NCI-H82 (cell line): ENCODE measurements around the gene KRTAP5-5.
"Not testable (repeated sequence)": the region's sequence is repeated elsewhere in the genome, so short reads cannot be mapped to it uniquely, and the experiment has no call there.

Source experiments
- DNase-seq: peaks from one replicate; lab custom pipeline; 2025; lab: John Stamatoyannopoulos, UW

Gene KRTAP5-5

GRCh38 chr11:1656670-1657069 lies 27.1 kb downstream of the KRTAP5-5 start:
- DNase-seq = no peak

- DNase-seq = no peak
These were observed 29.9 kb downstream of the KRTAP5-5 start for GRCh38 chr11:1659506-1659905.

GRCh38 chr11:1660111-1660867 lies 30.7 kb downstream of the KRTAP5-5 start:
- no peak for DNase-seq

DNA sequence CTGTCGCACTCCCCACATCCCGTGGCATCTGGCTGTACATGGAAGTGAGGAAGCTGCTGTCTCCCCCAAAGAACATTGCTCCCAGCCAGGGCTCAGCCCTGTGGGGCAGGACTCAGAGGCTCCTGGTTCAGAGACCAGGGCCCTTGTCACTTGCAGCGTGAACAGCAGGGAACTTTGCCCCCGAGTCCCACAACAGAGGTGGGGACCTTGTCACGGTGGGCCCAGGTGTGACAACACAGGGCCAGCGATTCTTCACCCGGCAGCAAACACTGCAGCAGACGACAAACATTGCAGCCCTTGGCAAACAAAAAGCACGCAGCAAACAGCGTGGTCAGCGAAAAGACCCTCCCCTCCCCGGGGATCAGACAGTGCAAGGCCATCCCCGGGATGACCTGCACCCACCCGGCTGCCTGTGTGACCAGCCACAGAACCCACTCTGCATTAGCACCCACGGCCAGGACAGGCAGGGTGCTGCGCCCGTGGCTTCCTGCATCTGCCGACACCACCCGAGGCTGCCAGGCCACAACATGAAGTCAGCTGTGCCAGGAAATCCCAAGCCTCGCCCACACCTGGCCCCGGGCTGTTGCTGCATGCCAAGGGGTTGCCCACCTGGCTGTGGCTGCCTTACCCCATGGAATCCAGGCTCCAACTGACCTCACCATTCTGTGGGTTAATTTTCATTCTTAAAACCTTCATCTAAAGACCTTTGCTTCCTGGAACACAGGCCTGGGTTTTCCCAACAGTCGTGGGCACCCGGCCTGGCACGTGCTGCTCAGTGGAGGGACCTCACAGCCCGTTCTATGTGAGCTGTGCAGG lies 32.1 kb downstream of the KRTAP5-5 start:
- DNase-seq = not testable (repeated sequence)

GRCh38 chr11:1662699-1663283 lies 33.2 kb downstream of the KRTAP5-5 start:
- not testable (repeated sequence) for DNase-seq

GRCh38 chr11:1665313-1665712 lies 35.7 kb downstream of the KRTAP5-5 start:
- no peak for DNase-seq

GRCh38 chr11:1667121-1667850 lies 37.7 kb downstream of the KRTAP5-5 start:
- no peak for DNase-seq

DNA sequence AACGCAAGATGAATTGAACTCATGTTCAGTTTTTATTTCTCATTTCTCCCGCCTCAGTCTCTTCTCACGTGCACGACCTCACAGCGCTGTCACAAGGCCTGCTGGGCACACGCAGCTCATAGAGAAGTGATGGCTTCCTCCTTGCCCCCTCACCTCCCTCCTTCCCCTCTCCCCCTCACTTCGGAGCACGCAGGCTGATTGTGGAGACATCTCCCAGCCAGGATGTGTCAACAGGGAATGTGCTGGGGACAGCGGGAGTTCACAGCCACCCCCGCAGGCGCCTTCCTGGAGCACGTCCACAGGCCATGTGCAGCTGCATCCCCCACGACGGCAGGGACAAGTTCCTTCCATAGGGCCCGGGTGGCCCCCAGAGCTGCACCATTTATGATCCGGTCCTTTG lies 38.3 kb downstream of the KRTAP5-5 start:
- DNase-seq = no peak

DNA sequence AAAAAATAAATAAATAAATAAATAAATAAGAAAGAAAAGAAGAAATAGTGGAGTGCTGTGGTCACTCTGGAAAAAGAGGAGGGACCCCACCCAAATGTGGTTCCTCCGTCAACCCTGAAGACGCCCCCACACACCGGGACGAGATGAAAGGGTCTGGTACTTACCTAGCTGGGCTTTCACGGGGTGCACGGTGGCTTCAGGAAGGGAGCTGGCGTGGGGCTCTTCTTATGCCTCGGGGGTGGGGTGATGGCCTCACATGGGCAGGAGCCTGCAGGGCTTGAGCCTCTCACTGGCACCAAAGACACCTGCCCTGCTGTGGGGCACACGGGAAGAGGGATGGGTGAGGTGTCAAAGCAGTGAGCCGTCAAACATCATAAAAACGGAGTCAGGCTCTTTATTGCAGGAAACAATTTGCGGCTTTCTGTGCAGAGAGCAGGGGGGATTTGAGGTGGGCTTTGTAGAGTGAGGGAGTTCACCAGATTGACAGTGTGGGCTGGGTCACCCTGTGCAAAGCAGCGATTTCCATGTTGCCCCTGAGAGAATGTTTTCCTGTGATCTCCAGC lies 39.4 kb downstream of the KRTAP5-5 start:
- DNase-seq = no peak

DNA sequence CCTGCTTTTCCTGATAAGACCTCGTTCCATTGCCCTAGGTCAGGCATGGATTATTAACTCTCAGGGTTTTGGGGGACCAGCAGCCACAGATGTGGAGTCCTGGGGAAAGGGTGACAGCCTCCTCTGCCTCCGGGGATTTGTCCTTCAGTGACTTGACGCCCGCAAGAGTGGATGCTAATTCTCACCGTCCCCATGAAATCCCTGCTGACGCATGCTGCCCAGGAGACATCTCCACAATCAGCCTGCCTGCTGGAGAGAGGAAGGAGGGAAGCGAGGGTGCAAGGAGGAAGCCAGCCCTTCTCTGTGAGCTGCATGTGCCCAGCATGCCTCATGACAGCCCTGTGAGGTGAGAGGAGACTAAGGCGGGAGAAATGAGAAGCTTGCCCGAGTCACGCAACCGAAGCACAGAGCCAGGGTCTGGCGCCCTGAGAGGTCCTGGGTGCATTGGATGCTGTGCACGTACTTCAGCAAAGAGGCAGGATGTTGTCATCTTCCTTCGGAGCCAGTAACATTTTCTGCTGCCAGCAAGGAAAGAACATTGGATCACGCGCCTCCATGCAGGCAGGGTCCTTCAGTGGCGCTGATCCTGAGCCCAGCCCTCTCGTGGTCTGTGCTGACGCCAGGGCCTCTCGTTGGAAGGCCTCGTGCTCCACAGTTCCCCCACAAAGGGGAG lies 40.1 kb downstream of the KRTAP5-5 start:
- no peak for DNase-seq

DNA sequence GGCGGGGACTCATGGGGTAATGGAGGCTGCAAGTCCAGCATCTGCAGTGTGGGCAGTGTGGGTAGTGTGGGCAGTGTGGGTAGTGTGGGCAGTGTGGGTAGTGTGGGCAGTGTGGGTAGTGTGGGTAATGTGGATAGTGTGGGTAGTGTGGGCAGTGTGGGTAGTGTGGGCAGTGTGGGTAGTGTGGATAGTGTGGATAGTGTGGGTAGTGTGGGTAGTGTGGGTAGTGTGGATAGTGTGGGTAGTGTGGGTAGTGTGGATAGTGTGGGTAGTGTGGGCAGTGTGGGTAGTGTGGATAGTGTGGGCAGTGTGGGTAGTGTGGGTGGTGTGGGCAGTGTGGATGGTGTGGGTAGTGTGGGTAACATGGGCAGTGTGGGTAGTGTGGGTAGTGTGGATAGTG lies 40.9 kb downstream of the KRTAP5-5 start:
- DNase-seq = not testable (repeated sequence)

DNA sequence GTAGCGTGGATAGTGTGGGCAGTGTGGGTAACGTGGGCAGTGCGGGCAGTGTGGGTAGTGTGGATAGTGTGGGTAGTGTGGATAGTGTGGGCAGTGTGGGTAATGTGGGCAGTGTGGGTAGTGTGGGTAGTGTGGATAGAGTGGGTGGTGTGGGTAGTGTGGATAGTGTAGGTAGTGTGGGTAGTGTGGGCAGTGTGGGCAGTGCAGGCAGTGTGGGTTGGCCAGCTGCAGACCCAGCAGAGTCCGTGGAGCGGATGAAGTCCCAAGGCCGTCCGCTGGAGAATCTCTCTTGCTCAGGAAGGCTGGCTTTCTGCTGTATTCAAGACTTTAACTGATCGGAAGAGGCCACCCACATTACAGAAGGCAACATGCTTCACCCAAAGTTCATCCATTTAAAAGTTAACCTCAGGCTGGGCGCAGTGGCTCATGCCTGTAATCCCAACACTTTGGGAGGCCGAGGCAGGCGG lies 41.4 kb downstream of the KRTAP5-5 start:
- DNase-seq = no peak

GRCh38 chr11:1671658-1672057 lies 42.1 kb downstream of the KRTAP5-5 start:
- no peak for DNase-seq

DNA sequence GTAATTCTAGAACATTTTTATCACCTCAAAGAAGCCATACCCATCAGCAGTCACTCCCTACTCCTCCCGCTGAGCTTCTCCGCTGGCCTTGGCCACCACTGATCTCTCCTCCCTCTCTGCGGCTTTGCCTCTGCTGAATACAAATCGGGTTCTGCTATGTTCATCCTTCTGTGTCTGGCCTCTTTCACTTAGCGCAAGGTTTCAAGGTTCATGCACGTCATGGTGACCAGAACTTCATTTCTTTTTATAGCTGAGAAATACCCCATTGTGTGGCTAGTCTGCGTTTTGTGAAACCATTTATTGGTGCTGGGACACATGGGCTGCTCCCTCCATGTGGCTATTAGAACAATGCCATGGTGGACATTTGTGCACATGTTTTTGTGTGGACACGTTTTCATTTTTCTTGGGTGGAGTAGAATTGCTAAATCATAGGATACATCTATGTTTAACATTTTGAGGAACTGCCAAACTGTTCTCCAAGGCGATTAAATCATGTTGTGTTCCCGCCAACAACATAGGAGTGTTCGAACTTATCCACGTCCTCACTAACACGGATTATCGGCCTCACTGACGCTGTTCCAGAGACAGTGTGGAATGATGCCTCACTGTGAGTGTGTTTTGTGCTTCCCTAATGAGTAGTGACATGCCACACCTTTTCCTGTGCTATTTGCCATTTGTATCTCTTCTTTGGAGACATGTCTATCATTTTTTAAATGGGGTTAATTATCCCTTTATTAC lies 43.2 kb downstream of the KRTAP5-5 start:
- DNase-seq = no peak

DNA sequence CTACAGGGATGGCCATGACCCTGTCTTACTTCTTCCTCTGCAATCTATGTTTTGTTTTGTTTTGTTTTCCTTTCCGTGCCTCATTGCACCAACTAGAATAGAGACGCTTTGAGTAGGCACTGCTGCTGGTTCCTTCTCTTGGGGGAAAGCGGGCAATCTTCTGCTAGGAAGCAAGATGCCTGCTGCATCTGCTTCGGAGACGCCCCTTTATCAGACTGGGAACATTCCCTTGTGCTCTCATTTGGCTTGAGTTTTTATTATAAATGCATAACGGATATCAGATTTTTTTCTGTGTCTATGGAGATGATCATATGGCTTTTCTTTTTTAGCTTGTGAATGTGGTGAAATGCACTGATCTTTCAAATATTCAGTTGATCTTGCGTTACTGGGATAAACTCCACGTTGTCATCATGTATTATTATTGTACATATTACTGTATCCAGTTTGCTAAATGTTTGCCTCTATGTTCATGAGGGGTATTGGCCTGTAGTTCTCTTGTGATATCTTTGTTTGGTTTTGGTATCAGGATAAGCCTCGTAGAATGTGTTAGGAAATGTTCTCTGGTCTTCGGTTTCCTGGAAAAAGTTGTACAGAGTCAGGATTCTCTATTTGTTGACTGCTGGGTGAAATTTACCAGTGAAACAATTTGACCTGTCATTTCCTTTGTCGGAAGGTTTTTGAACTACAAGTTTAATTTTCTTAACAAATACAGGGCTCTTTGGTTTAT lies 44.0 kb downstream of the KRTAP5-5 start:
- no peak for DNase-seq

- DNase-seq = no peak
These were observed 44.9 kb downstream of the KRTAP5-5 start for GRCh38 chr11:1674173-1675131.

- DNase-seq = no peak
These were observed 46.1 kb downstream of the KRTAP5-5 start for GRCh38 chr11:1675536-1676228.

- DNase-seq = no peak
These were observed 46.7 kb downstream of the KRTAP5-5 start for GRCh38 chr11:1676229-1676740.
